Umbilical cord (tissue), 2 donors: ENCODE results near the gene LRRC37A2. TPM values are rescaled to one million over a fixed set of nuclear protein-coding genes. Genes with fewer than 3 reads are reported as not detected.
"Not testable (repeated sequence)": the region's sequence is repeated elsewhere in the genome, so short reads cannot be mapped to it uniquely, and the experiment has no call there.

Experiments used
- DNase-seq: peaks from one replicate; pipeline ENCODE4 v3.0.0-alpha.2; 2015; ENCODE audit warnings: low spot score
- total RNA-seq: library from RNA; depleted of rRNA; stranded (reverse); fragments of >200 nt; gene quantifications from one replicate; pipeline ENCODE4 v1.2.3, GENCODE V29; 2014; ENCODE audit warnings: low replicate concordance; ENCODE audit not compliant: insufficient read depth

The LRRC37A2 gene
- total RNA-seq, 1 donor from 2014 or later: 8.9 TPM

- DNase-seq: not testable (repeated sequence)
Observed at GRCh38 chr17:46598344-46598931, 86.2 kb downstream of the LRRC37A2 start.

GRCh38 chr17:46600767-46601166 is 88.5 kb downstream of the LRRC37A2 start:
- not testable (repeated sequence) for DNase-seq

GRCh38 chr17:46603125-46603524 is 90.9 kb downstream of the LRRC37A2 start:
- DNase-seq: not testable (repeated sequence)

Other genes with a start within 250 kb of the LRRC37A2 start
- gene LRRC37A, start 217.3 kb upstream of the LRRC37A2 start, total RNA-seq: 0.72 TPM
- gene ARL17B, start 150.7 kb upstream of the LRRC37A2 start, total RNA-seq: 1.7 TPM
- gene ARL17A, start 67.2 kb downstream of the LRRC37A2 start, total RNA-seq: 14.7 TPM
- 28.9 TPM for gene NSF, start 78.2 kb downstream of the LRRC37A2 start, total RNA-seq